SK-N-SH (cell line): Measurements from ENCODE around the gene DCDC2. TPM values are rescaled to one million over a fixed set of nuclear protein-coding genes. Genes with fewer than 3 reads are reported as not detected.

Experiments used
- CTCF ChIA-PET: fragments of 300-600, 350-600 bp; formaldehyde crosslinking; extraction: SDS; loops from one replicate; lab custom pipeline; 2021; lab: Yijun Ruan, JAX
- POLR2A ChIA-PET: fragments of 350-600 bp; sonication (Branson Sonifier 250); formaldehyde crosslinking; extraction: SDS; loops from one replicate; lab custom pipeline; 2020; ENCODE audit warnings: antibody characterized with exemption, inconsistent platforms; lab: Yijun Ruan, JAX
- DNase-seq: peaks from one replicate; pipeline ENCODE4 v3.0.0; 2012
- H2AFZ ChIP-seq: fragments of 200-600 bp; sonication (generic); 2 replicates; pipeline ENCODE4 v1.8.1; 2016; ENCODE audit warnings: antibody characterized with exemption, mild to moderate bottlenecking, low read depth
- H3F3A ChIP-seq: fragments of 200-600 bp; sonication (generic); replicated peaks from 2 replicates; pipeline ENCODE3; 2016; ENCODE audit warnings: antibody characterized with exemption, mild to moderate bottlenecking; ENCODE audit not compliant: insufficient read depth
- H3K27ac ChIP-seq, 2 experiments: fragments of 200-500 bp in 1 of 2; fragments of 200-600 bp in 1 of 2; sonication (Bioruptor generic) in 1 of 2; sonication (generic), shearing (Covaris generic) in 1 of 2; 2 replicates each; pipeline versions ENCODE4 v1.5.1 to v1.6.1; 2014 to 2016; ENCODE audit warnings: low read depth in 2 of 2, inconsistent platforms in 1 of 2, low read length in 1 of 2, mild to moderate bottlenecking in 1 of 2, mixed read lengths in 1 of 2
- H3K27me3 ChIP-seq: fragments of 200-600 bp; sonication (generic), shearing (Covaris generic); 2 replicates; pipeline ENCODE4 v1.6.1; 2016; ENCODE audit warnings: mixed run types; ENCODE audit not compliant: insufficient read depth
- H3K36me3 ChIP-seq, 2 experiments: fragments of 200-500 bp in 1 of 2; fragments of 200-600 bp in 1 of 2; sonication (Bioruptor generic) in 1 of 2; sonication (generic) in 1 of 2; replicated peaks in 1 of 2; 2 replicates each; pipeline versions ENCODE3 to v1.5.1; 2014 to 2016; ENCODE audit warnings: low read length in 1 of 2, mild to moderate bottlenecking in 1 of 2; ENCODE audit not compliant: insufficient read depth in 2 of 2, control insufficient read depth in 1 of 2
- H3K4me1 ChIP-seq, 2 experiments: fragments of 200-500 bp in 1 of 2; fragments of 200-600 bp in 1 of 2; sonication (Bioruptor generic) in 1 of 2; sonication (generic), shearing (Covaris generic) in 1 of 2; 2 replicates each; pipeline versions ENCODE4 v1.5.1 to v1.6.1; 2014 to 2016; ENCODE audit warnings: low read depth in 1 of 2, low read length in 1 of 2, mixed run types in 1 of 2; ENCODE audit not compliant: insufficient read depth in 2 of 2, control insufficient read depth in 1 of 2
- H3K4me2 ChIP-seq: fragments of 200-600 bp; sonication (generic), shearing (Covaris generic); 2 replicates; pipeline ENCODE4 v1.6.1; 2017; ENCODE audit warnings: mixed run types
- H3K4me3 ChIP-seq, 2 experiments: fragments of 200-500 bp in 1 of 2; fragments of 200-600 bp in 1 of 2; sonication (Bioruptor generic) in 1 of 2; sonication (generic), shearing (Covaris generic) in 1 of 2; 2 replicates each; pipeline versions ENCODE4 v1.5.1 to v1.8.1; 2014 to 2016; ENCODE audit warnings: low read depth in 2 of 2, inconsistent platforms in 1 of 2, low read length in 1 of 2, mild to moderate bottlenecking in 1 of 2, mixed read lengths in 1 of 2, moderate library complexity in 1 of 2
- H3K79me2 ChIP-seq: fragments of 200-600 bp; sonication (generic); 2 replicates; pipeline ENCODE4 v1.8.1; 2017; ENCODE audit warnings: mild to moderate bottlenecking; ENCODE audit not compliant: insufficient read depth
- H3K9ac ChIP-seq: fragments of 200-600 bp; sonication (generic); 2 replicates; pipeline ENCODE4 v1.6.1; 2017; ENCODE audit warnings: mixed run types
- H3K9me2 ChIP-seq: fragments of 200-600 bp; sonication (generic); 2 replicates; pipeline ENCODE4 v1.6.1; 2017; ENCODE audit warnings: mixed run types
- H3K9me3 ChIP-seq: fragments of 200-600 bp; sonication (generic); 2 replicates; pipeline ENCODE4 v1.6.1; 2017; ENCODE audit warnings: mixed run types, mild to moderate bottlenecking, moderate library complexity
- H4K20me1 ChIP-seq: fragments of 200-600 bp; sonication (generic); 2 replicates; pipeline ENCODE4 v1.6.1; 2017; ENCODE audit warnings: mild to moderate bottlenecking, mixed run types; ENCODE audit not compliant: insufficient read depth
- MEF2A ChIP-seq: IDR thresholded peaks from 2 replicates; pipeline ENCODE4 v1.4.0; 2012; ENCODE audit warnings: low read depth, borderline replicate concordance
- MXI1 ChIP-seq: IDR thresholded peaks from 2 replicates; pipeline ENCODE4 v1.6.1; 2012; ENCODE audit warnings: mild to moderate bottlenecking, low read depth, low read length, improper control_type of control experiment
- NRF1 ChIP-seq: IDR thresholded peaks from 2 replicates; pipeline ENCODE4 v1.6.1; 2012; ENCODE audit warnings: low read depth, mild to moderate bottlenecking, low read length
- RAD21 ChIP-seq: IDR thresholded peaks from 2 replicates; pipeline ENCODE4 v1.6.1; 2012; ENCODE audit warnings: mild to moderate bottlenecking, low read length
- RCOR1 ChIP-seq: fragments of 150-350 bp; IDR thresholded peaks from 2 replicates; pipeline ENCODE4 v1.6.1; 2017; ENCODE audit warnings: antibody characterized with exemption, low read length
- RFX5 ChIP-seq: IDR thresholded peaks from 2 replicates; pipeline ENCODE4 v1.6.1; 2012; ENCODE audit warnings: mild to moderate bottlenecking, improper control_type of control experiment, low read length
- RXRA ChIP-seq: IDR thresholded peaks from 2 replicates; pipeline ENCODE4 v1.4.0; 2012; ENCODE audit warnings: low read depth, mild to moderate bottlenecking, borderline replicate concordance
- SMC3 ChIP-seq: IDR thresholded peaks from 2 replicates; pipeline ENCODE4 v1.6.1; 2012; ENCODE audit warnings: low read depth, low read length, improper control_type of control experiment
- TAF1 ChIP-seq: IDR thresholded peaks from 2 replicates; pipeline ENCODE4 v1.6.1; 2012; ENCODE audit warnings: low read depth, mild to moderate bottlenecking, low read length, moderate library complexity, borderline replicate concordance
- USF1 ChIP-seq: IDR thresholded peaks from 2 replicates; pipeline ENCODE4 v1.4.0; 2012; ENCODE audit warnings: low read depth, borderline replicate concordance
- USF2 ChIP-seq: fragments of 150-350 bp; IDR thresholded peaks from 2 replicates; pipeline ENCODE4 v1.6.1; 2017; ENCODE audit warnings: antibody characterized with exemption, low read length, low read depth, borderline replicate concordance
- WGBS: methylation state at CpG from one replicate; pipeline ENCODE4 v1.1.6; 2017; ENCODE audit warnings: low lambda C conversion rate; 5-methylcytosine and 5-hydroxymethylcytosine counted together
- polyA plus RNA-seq, 3 experiments: library from polyadenylated mRNA; depleted of rRNA; stranded (reverse); fragments of >200 nt; gene quantifications; 2 replicates each; pipeline ENCODE4 v1.2.3, GENCODE V29; 2012
- TF ChIP-seq, protein P1 (sequence below): IDR thresholded peaks from 2 replicates; pipeline ENCODE4 v1.4.0; 2012; ENCODE audit warnings: low read depth, borderline replicate concordance
- TF ChIP-seq, protein P2 (sequence below): fragments of 200-600 bp; sonication (generic); IDR thresholded peaks from 2 replicates; pipeline ENCODE4 v1.6.1; 2017; ENCODE audit warnings: antibody characterized with exemption, mild to moderate bottlenecking, moderate library complexity
- TF ChIP-seq, protein P3 (sequence below): IDR thresholded peaks from 2 replicates; pipeline ENCODE4 v1.4.0; 2012; ENCODE audit warnings: low read depth

DCDC2 gene
- polyA plus RNA-seq, 1 of the 3 experiments (the other 2 are of a cell fraction), result not detected

GRCh38 chr6:24359640-24360454 is 2.0 kb upstream of the DCDC2 start:
- no peaks in the 10 kb centered on the region for H3K9me2 ChIP-seq
- DNase-seq, result peak; percentile 88
- CTCF ChIA-PET, result interaction anchor here (0.6 to 4.1 kb wide), 26 partner anchors 10 to 1613 kb away, joined by 3 to 35 read pairs (median 3); partner anchors contain the start of gene KIAA0319

More at GRCh38 chr6:24359640-24360454, 2.0 kb upstream of the DCDC2 start:
- H3K4me1 ChIP-seq, result peaks cover 0 to 4% of the 10 kb centered on the region in 2 experiments; a peak in 2 of 4 replicates
- peak overlapping the region; percentile 75 for H2AFZ ChIP-seq
- 21% methylated on average over 28 of the region's 55 CpGs for WGBS
- peak overlapping the region; percentile 39; the same call in 1 of the 2 replicates for H3K9ac ChIP-seq
- H3K79me2 ChIP-seq, result no peaks in the 10 kb centered on the region
- TF ChIP-seq MEF2A (no peak), RXRA (no peak), USF1 (peak; percentile 71), TAF1 (no peak), RAD21 (peak; percentile 45), RFX5 (0 out of 2 replicates have a peak, but pooled peaks have one; percentile 6), MXI1 (peak; percentile 61), RCOR1 (peak; percentile 6; the same call in 1 of the 2 replicates), USF2 (no peak), NRF1 (peak; percentile 55), SMC3 (peak; percentile 37; the same call in 1 of the 2 replicates)
- TF ChIP-seq, protein P1, sequence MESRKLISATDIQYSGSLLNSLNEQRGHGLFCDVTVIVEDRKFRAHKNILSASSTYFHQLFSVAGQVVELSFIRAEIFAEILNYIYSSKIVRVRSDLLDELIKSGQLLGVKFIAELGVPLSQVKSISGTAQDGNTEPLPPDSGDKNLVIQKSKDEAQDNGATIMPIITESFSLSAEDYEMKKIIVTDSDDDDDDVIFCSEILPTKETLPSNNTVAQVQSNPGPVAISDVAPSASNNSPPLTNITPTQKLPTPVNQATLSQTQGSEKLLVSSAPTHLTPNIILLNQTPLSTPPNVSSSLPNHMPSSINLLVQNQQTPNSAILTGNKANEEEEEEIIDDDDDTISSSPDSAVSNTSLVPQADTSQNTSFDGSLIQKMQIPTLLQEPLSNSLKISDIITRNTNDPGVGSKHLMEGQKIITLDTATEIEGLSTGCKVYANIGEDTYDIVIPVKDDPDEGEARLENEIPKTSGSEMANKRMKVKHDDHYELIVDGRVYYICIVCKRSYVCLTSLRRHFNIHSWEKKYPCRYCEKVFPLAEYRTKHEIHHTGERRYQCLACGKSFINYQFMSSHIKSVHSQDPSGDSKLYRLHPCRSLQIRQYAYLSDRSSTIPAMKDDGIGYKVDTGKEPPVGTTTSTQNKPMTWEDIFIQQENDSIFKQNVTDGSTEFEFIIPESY, result no peak
- TF ChIP-seq, protein P2, sequence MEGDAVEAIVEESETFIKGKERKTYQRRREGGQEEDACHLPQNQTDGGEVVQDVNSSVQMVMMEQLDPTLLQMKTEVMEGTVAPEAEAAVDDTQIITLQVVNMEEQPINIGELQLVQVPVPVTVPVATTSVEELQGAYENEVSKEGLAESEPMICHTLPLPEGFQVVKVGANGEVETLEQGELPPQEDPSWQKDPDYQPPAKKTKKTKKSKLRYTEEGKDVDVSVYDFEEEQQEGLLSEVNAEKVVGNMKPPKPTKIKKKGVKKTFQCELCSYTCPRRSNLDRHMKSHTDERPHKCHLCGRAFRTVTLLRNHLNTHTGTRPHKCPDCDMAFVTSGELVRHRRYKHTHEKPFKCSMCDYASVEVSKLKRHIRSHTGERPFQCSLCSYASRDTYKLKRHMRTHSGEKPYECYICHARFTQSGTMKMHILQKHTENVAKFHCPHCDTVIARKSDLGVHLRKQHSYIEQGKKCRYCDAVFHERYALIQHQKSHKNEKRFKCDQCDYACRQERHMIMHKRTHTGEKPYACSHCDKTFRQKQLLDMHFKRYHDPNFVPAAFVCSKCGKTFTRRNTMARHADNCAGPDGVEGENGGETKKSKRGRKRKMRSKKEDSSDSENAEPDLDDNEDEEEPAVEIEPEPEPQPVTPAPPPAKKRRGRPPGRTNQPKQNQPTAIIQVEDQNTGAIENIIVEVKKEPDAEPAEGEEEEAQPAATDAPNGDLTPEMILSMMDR, result peak; percentile 86
- TF ChIP-seq, protein P3, sequence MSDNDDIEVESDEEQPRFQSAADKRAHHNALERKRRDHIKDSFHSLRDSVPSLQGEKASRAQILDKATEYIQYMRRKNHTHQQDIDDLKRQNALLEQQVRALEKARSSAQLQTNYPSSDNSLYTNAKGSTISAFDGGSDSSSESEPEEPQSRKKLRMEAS, result peak; percentile 40; the same call in 1 of the 2 replicates
- no peaks in the 10 kb centered on the region for H3K27me3 ChIP-seq
- no peaks in the 10 kb centered on the region for H4K20me1 ChIP-seq
- POLR2A ChIA-PET, result no interaction called here
- peak overlapping the region; percentile 54 to 74 for H3K4me3 ChIP-seq
- H3K9me3 ChIP-seq, result no peaks in the 10 kb centered on the region
- H3F3A ChIP-seq, result no peaks in the 10 kb centered on the region
- H3K4me2 ChIP-seq, result peak overlapping the region; percentile 71
- peak overlapping the region in 1 of 2 experiments; percentile 28; a peak in 1 of 4 replicates for H3K27ac ChIP-seq
- no peaks in the 10 kb centered on the region for H3K36me3 ChIP-seq
